ENCODE results near the gene FUBP1. TPM values are rescaled to one million over a fixed set of nuclear protein-coding genes. Genes with fewer than 3 reads are reported as not detected.

The FUBP1 gene
- polyA plus RNA-seq, 1 of the 3 experiments (the other 2 are of a cell fraction) = 64.1 TPM

DNA sequence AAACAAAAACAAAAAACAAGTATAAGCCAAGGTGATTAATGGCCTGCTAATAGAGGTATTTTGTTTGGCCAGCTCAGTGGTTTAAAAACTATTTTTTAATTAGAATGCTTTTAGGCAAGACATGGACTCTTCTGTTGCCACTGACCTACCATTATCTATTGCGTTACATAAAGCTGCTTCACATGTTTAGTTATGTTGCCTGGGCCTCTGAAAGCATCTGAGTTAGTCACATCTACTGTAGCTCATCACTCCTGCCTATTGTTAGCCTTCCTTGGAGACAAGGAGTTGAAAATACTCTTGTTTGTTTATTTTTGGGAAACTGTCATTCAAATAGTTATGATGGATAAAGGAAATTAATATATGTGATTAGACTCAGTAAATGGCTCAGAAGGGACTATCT lies 40.2 kb upstream of the FUBP1 start:
- DNase-seq = no peak
- POLR2A ChIA-PET = no interaction called here
- Histone ChIP-seq H3K4me2 (no peak overlapping the region), H4K20me1 (ENCODE audit: insufficient read depth) (no peaks in the 10 kb centered on the region), H3K27me3 (ENCODE audit: insufficient read depth) (no peaks in the 10 kb centered on the region), H3K79me2 (ENCODE audit: insufficient read depth) (peaks cover 27% of the 10 kb centered on the region; the same call in 1 of the 2 replicates), H2AFZ (ENCODE audit: low read depth) (no peak overlapping the region), H3K36me3 (replicated peaks in 1 of 2; ENCODE audit: control insufficient read depth in 1 of 2, insufficient read depth in 2 of 2, low read length in 1 of 2) (peaks cover 9 to 41% of the 10 kb centered on the region in 2 experiments), H3K9me3 (no peaks in the 10 kb centered on the region), H3K9me2 (0 out of 2 replicates have a peak, but pooled peaks cover 4% of the 10 kb centered on the region), H3F3A (replicated peaks; ENCODE audit: insufficient read depth) (peaks cover 36% of the 10 kb centered on the region), H3K4me3 (ENCODE audit: low read depth in 2 of 2, low read length in 1 of 2) (no peak overlapping the region), H3K4me1 (ENCODE audit: control insufficient read depth in 1 of 2, insufficient read depth in 2 of 2, low read depth in 1 of 2, low read length in 1 of 2) (no peaks in the 10 kb centered on the region), H3K9ac (no peak overlapping the region), H3K27ac (ENCODE audit: low read depth in 2 of 2, low read length in 1 of 2) (no peak overlapping the region)
- CTCF ChIA-PET = interaction anchor here (1.0 kb wide), 1 partner anchor 13 kb away, joined by 4 read pairs; no protein-coding TSS in a partner anchor
- WGBS (ENCODE audit: low lambda C conversion rate) = 100% methylated on average over 1 of the region's 1 CpG
- TF ChIP-seq TEAD4 (IDR thresholded peaks at IDR 0.05; ENCODE audit: borderline replicate concordance, insufficient read depth) (no peak), JUND (IDR thresholded peaks at IDR 0.05) (no peak), RAD21 (IDR thresholded peaks at IDR 0.05; ENCODE audit: low read length) (no peak)

DNA sequence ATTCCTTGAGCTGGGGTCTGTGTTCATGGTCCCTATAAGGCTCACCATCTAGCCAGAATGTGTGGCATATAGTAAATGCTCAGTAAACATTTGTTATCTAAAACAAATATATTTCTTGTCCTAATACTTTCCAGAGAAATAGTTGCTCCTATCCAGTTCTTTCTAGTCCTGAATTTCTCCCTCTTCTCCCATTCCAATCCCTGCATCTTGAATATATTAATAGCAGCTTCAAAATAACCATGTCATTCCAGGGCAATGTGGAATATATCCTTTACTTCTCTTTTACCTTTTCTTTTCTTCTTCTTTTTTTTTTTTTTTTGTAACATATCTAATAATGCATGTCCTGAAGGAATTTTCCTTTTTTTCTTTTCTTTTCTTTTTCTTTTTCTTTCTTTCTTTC lies 36.3 kb upstream of the FUBP1 start:
- peaks cover 19 to 55% of the 10 kb centered on the region in 2 experiments for H3K36me3 ChIP-seq (replicated peaks in 1 of 2; ENCODE audit: control insufficient read depth in 1 of 2, insufficient read depth in 2 of 2, low read length in 1 of 2)
- no peak overlapping the region for H2AFZ ChIP-seq (ENCODE audit: low read depth)
- no peak overlapping the region for H3K4me3 ChIP-seq (ENCODE audit: low read depth in 2 of 2, low read length in 1 of 2)
- DNase-seq = no peak
- peaks cover 57% of the 10 kb centered on the region for H3K79me2 ChIP-seq (ENCODE audit: insufficient read depth)
- peaks cover 30% of the 10 kb centered on the region for H3F3A ChIP-seq (replicated peaks; ENCODE audit: insufficient read depth)
- 0 out of 2 replicates have a peak, but pooled peaks cover 4% of the 10 kb centered on the region for H3K9me2 ChIP-seq
- no peak overlapping the region for H3K27ac ChIP-seq (ENCODE audit: low read depth in 2 of 2, low read length in 1 of 2)
- H4K20me1 ChIP-seq (ENCODE audit: insufficient read depth) = no peaks in the 10 kb centered on the region
- no peaks in the 10 kb centered on the region for H3K27me3 ChIP-seq (ENCODE audit: insufficient read depth)
- no peaks in the 10 kb centered on the region; a peak in 1 of 4 replicates for H3K4me1 ChIP-seq (ENCODE audit: control insufficient read depth in 1 of 2, insufficient read depth in 2 of 2, low read depth in 1 of 2, low read length in 1 of 2)
- no peaks in the 10 kb centered on the region for H3K9me3 ChIP-seq
- H3K4me2 ChIP-seq = no peak overlapping the region
- POLR2A ChIA-PET = no interaction called here
- TF ChIP-seq GABPA (IDR thresholded peaks at IDR 0.05; ENCODE audit: low read depth) (no peak), CHD2 (IDR thresholded peaks at IDR 0.05; ENCODE audit: low read length, partially characterized antibody) (no peak), TCF12 (IDR thresholded peaks at IDR 0.05) (no peak), REST (IDR thresholded peaks at IDR 0.05; ENCODE audit: low read depth, low read length) (no peak), ELF1 (IDR thresholded peaks at IDR 0.05) (no peak), PBX3 (IDR thresholded peaks at IDR 0.05) (no peak), USF1 (IDR thresholded peaks at IDR 0.05; ENCODE audit: borderline replicate concordance, low read depth) (no peak), GATA2 (CRISPR knock-in tag; IDR thresholded peaks at IDR 0.05) (no peak), NRF1 (IDR thresholded peaks at IDR 0.05; ENCODE audit: low read depth, low read length) (no peak), TAF1 (IDR thresholded peaks at IDR 0.05; ENCODE audit: borderline replicate concordance, low read depth, low read length) (no peak)
- TF ChIP-seq, protein P1, sequence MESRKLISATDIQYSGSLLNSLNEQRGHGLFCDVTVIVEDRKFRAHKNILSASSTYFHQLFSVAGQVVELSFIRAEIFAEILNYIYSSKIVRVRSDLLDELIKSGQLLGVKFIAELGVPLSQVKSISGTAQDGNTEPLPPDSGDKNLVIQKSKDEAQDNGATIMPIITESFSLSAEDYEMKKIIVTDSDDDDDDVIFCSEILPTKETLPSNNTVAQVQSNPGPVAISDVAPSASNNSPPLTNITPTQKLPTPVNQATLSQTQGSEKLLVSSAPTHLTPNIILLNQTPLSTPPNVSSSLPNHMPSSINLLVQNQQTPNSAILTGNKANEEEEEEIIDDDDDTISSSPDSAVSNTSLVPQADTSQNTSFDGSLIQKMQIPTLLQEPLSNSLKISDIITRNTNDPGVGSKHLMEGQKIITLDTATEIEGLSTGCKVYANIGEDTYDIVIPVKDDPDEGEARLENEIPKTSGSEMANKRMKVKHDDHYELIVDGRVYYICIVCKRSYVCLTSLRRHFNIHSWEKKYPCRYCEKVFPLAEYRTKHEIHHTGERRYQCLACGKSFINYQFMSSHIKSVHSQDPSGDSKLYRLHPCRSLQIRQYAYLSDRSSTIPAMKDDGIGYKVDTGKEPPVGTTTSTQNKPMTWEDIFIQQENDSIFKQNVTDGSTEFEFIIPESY (IDR thresholded peaks at IDR 0.05; ENCODE audit: borderline replicate concordance, low read depth) = no peak
- no peak overlapping the region for H3K9ac ChIP-seq
- CTCF ChIA-PET = no interaction called here
